ENCODE measurements around the gene NCBP2L.
"Not testable (repeated sequence)": the region's sequence is repeated elsewhere in the genome, so short reads cannot be mapped to it uniquely, and the experiment has no call there.

Gene NCBP2L

GRCh38 chrX:107753187-107753586 lies 24.3 kb upstream of the NCBP2L start:
- no peak for DNase-seq

DNA sequence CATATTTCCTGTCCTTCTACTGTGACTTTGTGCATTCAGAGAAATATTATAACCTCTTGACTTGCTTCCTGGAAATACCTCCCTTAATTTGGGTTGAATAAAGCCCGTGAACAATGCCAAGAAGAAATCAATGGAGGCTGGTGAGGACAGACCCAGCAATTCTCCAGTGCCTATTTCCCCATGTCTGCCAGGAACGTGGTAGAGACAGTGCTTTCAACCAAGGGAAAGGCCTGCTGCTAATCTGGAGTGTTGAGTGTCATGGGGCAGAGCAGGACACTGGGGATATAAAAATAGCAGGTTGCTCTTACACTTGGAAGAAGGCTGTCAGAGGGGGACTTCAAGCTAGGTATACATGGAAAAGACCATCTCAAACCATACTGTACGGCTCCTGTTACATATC lies 21.8 kb upstream of the NCBP2L start:
- no peak for DNase-seq

GRCh38 chrX:107758231-107758766 lies 19.2 kb upstream of the NCBP2L start:
- no peak for DNase-seq

GRCh38 chrX:107760304-107761077 lies 17.0 kb upstream of the NCBP2L start:
- no peak for DNase-seq

- no peak for DNase-seq
Measured at GRCh38 chrX:107763647-107764046, 13.9 kb upstream of the NCBP2L start.

GRCh38 chrX:107764845-107765608 lies 12.5 kb upstream of the NCBP2L start:
- DNase-seq, result no peak

GRCh38 chrX:107766470-107767150 lies 10.9 kb upstream of the NCBP2L start:
- no peak for DNase-seq

DNA sequence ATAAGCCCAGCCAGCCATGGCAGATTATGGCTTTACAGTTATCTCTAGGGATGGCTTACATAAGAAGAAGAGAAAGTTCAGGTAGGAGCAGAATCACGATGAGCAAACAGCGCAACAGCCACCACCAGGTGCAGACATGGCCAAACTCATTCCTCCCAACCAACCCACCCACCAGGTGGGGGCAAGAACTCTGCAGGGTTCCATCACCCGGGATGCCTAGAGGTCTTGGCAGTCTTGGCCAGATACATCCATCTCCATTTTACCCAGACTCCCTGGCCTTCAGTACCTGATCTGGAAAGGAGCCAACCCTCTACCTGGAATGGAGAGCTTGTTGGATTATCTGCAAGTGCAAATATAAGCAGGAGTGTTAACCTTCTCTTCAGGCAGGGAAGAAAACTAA lies 9.5 kb upstream of the NCBP2L start:
- no peak for DNase-seq

- DNase-seq, result no peak
Measured at GRCh38 chrX:107769581-107770317, 7.8 kb upstream of the NCBP2L start.

GRCh38 chrX:107773206-107773605 lies 4.3 kb upstream of the NCBP2L start:
- no peak for DNase-seq

DNA sequence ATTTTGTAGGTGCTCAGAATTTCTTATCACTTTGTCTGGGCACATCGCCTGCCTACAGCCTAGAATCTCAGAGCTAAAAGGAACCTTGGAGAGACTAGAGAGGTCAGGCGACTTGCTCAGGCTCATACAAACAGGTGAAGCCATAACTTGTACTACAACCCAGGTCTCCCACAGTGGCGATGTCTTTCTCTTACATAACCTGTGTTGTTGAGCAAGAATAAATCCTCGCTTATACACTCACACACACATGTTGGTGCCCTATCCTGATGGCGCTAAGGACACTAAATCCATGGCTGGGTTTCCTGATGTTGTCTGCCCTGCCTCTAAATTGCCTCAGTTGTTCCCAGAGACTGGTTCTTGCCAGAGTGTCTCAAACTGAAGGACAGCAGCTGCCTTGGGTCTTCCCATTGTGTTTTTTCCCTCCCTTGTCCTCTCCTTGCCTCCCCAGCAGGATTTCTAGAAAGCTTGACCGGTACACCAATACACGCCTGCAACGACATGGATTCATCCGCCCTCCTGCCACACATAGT lies 3.6 kb upstream of the NCBP2L start:
- DNase-seq, result no peak

DNA sequence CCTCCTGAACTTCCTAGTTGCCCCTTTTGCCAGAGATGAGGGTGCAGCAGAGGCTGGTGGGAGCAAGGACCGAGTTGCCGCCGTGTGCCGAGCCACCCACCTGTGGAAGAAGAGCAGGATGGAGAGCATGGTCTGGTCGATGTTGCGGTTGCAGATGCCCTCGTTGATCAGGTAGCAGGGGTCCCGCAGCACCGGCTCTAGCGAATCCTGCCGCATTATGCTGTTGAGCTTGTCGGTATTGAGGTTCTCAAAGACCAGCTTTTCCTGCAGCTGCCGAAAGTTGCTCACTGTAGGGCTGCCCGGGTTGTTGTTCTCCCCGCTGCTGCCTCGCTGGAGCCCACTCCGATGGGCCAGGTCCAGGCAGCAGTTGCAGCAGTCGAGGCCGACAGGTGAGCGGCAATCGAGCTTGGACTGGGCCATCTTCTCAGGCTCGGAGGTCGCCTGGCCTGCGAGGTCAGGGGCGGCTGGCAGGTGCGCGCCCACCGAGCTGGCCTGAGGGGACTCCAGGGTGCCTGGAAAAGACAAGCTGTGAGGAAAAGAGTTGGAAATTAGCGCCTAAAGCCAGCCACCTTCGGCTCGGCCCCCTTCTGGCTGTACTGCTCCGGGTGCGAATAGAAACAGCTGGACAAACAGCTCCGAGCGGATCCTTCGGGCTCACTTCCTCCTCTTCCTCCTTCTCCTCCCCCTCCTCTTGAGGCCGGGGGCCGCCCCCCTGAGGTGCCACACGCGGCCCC lies 2.4 kb upstream of the NCBP2L start:
- DNase-seq, result no peak

- peak; percentile 31 for DNase-seq
Measured at GRCh38 chrX:107775734-107776511, 1.6 kb upstream of the NCBP2L start, which contains the start of gene TSC22D3. Gene TSC22D3, minus strand, starts transcription at chrX:107775787. Its CDS starts 368 bp downstream, at chrX:107775419.

DNA sequence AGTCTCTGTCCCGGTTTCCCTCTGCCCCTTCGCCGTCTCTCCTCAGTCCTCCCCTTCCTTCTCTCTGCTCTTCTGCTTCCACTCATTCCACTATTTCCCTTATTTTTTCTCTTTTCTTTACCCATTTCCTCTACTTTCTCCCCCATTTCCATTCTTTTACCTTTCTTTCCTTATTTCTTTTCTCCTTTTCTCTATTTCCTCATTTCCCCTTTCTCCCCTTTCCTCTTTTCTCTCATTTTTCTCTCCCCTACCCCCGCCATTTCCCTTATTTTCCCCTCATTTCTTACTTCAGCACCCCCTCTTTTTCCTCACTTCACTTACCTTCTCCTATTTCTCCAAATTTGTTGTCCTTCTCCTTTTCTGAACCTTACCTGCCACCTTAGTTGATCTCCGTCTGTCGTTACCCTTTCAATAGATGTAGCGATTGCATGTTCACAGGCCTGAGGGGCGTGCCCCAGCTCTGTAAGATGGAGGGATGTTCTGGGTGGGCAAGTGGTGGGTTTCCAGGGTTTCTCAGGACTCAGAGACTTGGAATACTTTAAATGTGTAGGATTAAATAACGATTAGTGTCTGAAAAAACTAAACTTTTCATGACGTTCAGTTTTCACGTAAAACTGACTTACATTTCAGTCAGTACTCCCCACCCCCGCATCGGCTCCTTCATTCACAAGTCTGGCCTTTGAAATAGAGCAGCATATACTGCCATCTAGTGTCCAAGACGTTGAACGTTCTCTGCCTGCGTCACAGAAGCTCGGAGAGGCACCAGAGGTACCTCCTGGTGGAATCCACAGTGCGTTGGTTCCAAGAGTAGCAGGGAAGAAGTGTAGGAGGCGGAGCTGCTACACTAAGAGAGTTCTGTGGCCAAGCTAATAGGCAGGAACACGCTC lies 641 bp upstream of the NCBP2L start:
- DNase-seq, result peak; percentile 52

- DNase-seq, result no peak
Measured at GRCh38 chrX:107780525-107780924, 3.0 kb downstream of the NCBP2L start.

- DNase-seq, result no peak
Measured at GRCh38 chrX:107787827-107788226, 10.3 kb downstream of the NCBP2L start.

GRCh38 chrX:107804427-107804826 lies 26.9 kb downstream of the NCBP2L start:
- DNase-seq, result no peak

DNA sequence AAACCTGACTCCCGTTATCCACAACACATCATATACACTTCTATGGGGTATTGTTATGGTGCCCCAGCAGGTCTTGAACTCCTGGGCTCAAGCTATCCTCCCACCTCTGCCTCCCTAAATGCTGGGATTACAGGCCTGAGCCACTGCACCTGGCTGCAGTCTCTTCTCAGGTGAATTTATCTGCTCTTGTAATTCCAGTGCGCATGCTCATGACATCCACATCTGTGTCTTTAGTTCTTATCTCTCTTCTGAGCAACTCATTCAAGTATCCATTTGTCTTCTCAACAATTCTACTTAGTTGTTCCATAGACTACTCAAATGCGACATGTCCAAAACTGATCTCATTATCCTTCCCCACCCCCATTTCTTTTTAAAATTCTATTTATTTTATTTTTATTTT lies 27.6 kb downstream of the NCBP2L start:
- DNase-seq, result no peak

- DNase-seq, result not testable (repeated sequence)
Measured at GRCh38 chrX:107810053-107810452, 32.5 kb downstream of the NCBP2L start.

All from activated effector memory CD4-positive, alpha-beta T cell treated with Interleukin-2 at 50 U/mL for 16 hours (primary cell).